Loucy (cell line): ENCODE data around the gene NXPE1.
"Not testable (repeated sequence)": the region's sequence is repeated elsewhere in the genome, so short reads cannot be mapped to it uniquely, and the experiment has no call there.

Source experiments
- H2AFZ ChIP-seq: fragments of 200-600 bp; sonication (generic); 2 replicates; pipeline ENCODE4 v1.6.0; 2016; ENCODE audit warnings: antibody characterized with exemption, mild to moderate bottlenecking, low read length, moderate library complexity
- H3F3A ChIP-seq: fragments of 200-600 bp; 2 replicates; pipeline ENCODE4 v1.6.0; 2016; ENCODE audit warnings: antibody characterized with exemption, low read depth, mild to moderate bottlenecking
- H3K27me3 ChIP-seq: fragments of 200-600 bp; sonication (generic); 2 replicates; pipeline ENCODE4 v1.6.1; 2014; ENCODE audit warnings: low read length, mild to moderate bottlenecking; ENCODE audit not compliant: insufficient read depth, poor library complexity, severe bottlenecking
- H3K36me3 ChIP-seq: fragments of 200-600 bp; sonication (generic); 2 replicates; pipeline ENCODE4 v1.6.1; 2016; ENCODE audit warnings: low read length; ENCODE audit not compliant: insufficient read depth
- H3K4me1 ChIP-seq: fragments of 200-600 bp; sonication (generic); 2 replicates; pipeline ENCODE4 v1.5.1; 2014; ENCODE audit warnings: low read length, mild to moderate bottlenecking; ENCODE audit not compliant: insufficient read depth, poor library complexity, severe bottlenecking
- H3K4me2 ChIP-seq: fragments of 200-600 bp; sonication (generic); 2 replicates; pipeline ENCODE4 v1.6.0; 2014; ENCODE audit warnings: antibody characterized with exemption, low read length, low read depth, mild to moderate bottlenecking; ENCODE audit not compliant: poor library complexity, severe bottlenecking
- H3K4me3 ChIP-seq: fragments of 200-600 bp; sonication (generic); 2 replicates; pipeline ENCODE4 v1.5.1; 2014; ENCODE audit warnings: low read length, mild to moderate bottlenecking, mixed read lengths; ENCODE audit not compliant: poor library complexity, severe bottlenecking
- H3K79me2 ChIP-seq: fragments of 200-600 bp; sonication (generic); 2 replicates; pipeline ENCODE4 v1.6.1; 2014; ENCODE audit warnings: low read length; ENCODE audit not compliant: insufficient read depth
- H3K9ac ChIP-seq: fragments of 200-600 bp; sonication (generic); 2 replicates; pipeline ENCODE4 v1.6.0; 2014; ENCODE audit warnings: mild to moderate bottlenecking, low read depth, low read length, moderate library complexity; ENCODE audit not compliant: poor library complexity, severe bottlenecking
- H3K9me2 ChIP-seq: fragments of 200-600 bp; sonication (generic); replicated peaks from 2 replicates; pipeline ENCODE4 v1.6.1; 2016; ENCODE audit warnings: low read depth, low read length, mixed read lengths
- H3K9me3 ChIP-seq: fragments of 200-600 bp; sonication (generic); 2 replicates; pipeline ENCODE4 v1.6.1; 2014; ENCODE audit warnings: mild to moderate bottlenecking, antibody characterized with exemption, low read length, low read depth; ENCODE audit not compliant: insufficient read depth
- H4K20me1 ChIP-seq: fragments of 200-600 bp; sonication (generic); 2 replicates; pipeline ENCODE4 v1.6.0; 2014; ENCODE audit warnings: antibody characterized with exemption, low read length, mild to moderate bottlenecking; ENCODE audit not compliant: insufficient read depth, poor library complexity, severe bottlenecking
- EZH2phosphoT487 ChIP-seq: fragments of 200-600 bp; IDR thresholded peaks from 2 replicates; pipeline ENCODE4 v1.6.1; 2018; ENCODE audit warnings: antibody characterized with exemption, mild to moderate bottlenecking, moderate library complexity, borderline replicate concordance
- TF ChIP-seq, protein P1 (sequence below): fragments of 200-600 bp; sonication (generic); conservative IDR thresholded peaks from 2 replicates; pipeline ENCODE4 v1.5.1; 2014; ENCODE audit warnings: mild to moderate bottlenecking, antibody characterized with exemption, low read length

Gene NXPE1

DNA sequence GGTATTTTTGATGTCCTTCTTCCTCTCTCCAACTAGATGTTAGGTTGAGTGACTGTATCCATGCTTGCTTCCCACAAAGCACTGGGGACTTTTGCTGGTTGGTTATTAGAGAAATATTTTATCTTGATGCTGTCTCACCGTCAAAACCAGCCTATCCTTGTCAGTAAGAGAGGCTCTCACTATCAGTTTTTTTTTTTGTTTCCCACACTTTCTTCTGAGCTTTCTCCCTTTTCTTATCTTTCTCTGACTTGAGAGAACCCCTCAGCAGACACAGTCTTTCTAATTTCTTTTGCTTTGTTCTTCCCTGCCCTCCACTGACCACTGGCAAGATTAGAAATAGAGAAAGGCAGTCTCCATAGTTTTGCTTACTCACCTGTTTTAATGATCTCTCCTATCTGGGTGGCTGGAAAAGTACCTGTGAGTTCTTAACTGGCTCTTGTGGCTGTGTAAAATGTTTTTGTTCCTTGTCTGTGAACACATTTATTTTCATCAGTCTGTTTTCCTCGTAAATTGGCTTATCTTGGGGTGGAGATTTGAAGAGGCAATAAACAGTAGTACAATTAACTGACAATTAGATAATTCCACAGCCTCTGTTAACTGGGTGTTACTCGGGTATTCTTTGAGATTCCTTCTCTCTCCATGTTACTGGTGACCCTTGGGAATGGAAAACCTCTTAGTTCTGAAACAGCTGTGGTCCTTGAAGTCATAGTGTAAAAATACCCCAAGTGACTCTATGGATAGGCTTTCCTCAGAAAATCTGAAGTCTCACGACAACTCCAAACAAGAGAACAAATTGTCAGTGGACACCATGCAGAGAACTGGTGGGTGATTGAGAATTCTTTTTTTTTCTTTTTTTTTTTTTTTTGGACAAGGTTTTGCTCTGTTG, at the start of gene NXPE1:
TSS of gene NXPE1 (minus strand) at position 457 of the 886 bp plus-strand sequence. CDS start 8,680 bp downstream, outside the sequence.
- Histone ChIP-seq H3K9ac (no peak within 1 kb of the TSS), H3K9me3 (no peaks in the 10 kb centered on the region), H3K36me3 (no peaks in the 10 kb centered on the region), H3K4me2 (no peak within 1 kb of the TSS), H4K20me1 (no peaks in the 10 kb centered on the region), H2AFZ (no peak within 1 kb of the TSS), H3K9me2 (no peaks in the 10 kb centered on the region), H3K4me1 (no peaks in the 10 kb centered on the region), H3K79me2 (no peaks in the 10 kb centered on the region), H3F3A (no peaks in the 10 kb centered on the region), H3K27me3 (no peaks in the 10 kb centered on the region), H3K4me3 (no peak within 1 kb of the TSS)
- no peak for TF ChIP-seq EZH2phosphoT487
- TF ChIP-seq, protein P1, sequence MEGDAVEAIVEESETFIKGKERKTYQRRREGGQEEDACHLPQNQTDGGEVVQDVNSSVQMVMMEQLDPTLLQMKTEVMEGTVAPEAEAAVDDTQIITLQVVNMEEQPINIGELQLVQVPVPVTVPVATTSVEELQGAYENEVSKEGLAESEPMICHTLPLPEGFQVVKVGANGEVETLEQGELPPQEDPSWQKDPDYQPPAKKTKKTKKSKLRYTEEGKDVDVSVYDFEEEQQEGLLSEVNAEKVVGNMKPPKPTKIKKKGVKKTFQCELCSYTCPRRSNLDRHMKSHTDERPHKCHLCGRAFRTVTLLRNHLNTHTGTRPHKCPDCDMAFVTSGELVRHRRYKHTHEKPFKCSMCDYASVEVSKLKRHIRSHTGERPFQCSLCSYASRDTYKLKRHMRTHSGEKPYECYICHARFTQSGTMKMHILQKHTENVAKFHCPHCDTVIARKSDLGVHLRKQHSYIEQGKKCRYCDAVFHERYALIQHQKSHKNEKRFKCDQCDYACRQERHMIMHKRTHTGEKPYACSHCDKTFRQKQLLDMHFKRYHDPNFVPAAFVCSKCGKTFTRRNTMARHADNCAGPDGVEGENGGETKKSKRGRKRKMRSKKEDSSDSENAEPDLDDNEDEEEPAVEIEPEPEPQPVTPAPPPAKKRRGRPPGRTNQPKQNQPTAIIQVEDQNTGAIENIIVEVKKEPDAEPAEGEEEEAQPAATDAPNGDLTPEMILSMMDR = no peak

DNA sequence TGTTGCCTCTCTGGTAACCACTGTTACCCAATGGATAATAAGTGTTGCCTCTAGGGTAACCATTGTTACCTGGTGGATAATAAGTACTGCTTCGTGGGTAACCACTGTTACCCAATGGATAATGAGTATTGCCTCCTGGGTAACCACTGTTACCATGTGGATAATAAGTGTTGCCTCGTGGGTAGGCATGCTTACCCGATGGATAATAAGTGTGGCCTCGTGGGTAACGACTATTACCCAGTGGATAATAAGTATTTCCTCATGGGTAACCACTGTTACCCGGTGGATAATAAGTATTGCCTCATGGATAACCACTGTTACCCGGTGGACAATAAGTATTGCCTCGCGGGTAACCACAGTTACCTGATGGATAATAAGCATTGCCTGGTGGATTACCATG, 49.7 kb upstream of the NXPE1 start:
- H3K4me2 ChIP-seq = no peak overlapping the region
- no peaks in the 10 kb centered on the region for H3K36me3 ChIP-seq
- TF ChIP-seq, protein P1 = no peak
- no peak for TF ChIP-seq EZH2phosphoT487
- no peaks in the 10 kb centered on the region for H4K20me1 ChIP-seq
- H3K79me2 ChIP-seq = no peaks in the 10 kb centered on the region
- H3K9me3 ChIP-seq = peaks cover 24% of the 10 kb centered on the region; the same call in 1 of the 2 replicates
- H3F3A ChIP-seq = no peaks in the 10 kb centered on the region
- H3K4me3 ChIP-seq = no peak overlapping the region
- H3K9ac ChIP-seq = no peak overlapping the region
- H2AFZ ChIP-seq = no peak overlapping the region
- H3K4me1 ChIP-seq = no peaks in the 10 kb centered on the region
- H3K9me2 ChIP-seq = no peaks in the 10 kb centered on the region
- no peaks in the 10 kb centered on the region for H3K27me3 ChIP-seq

DNA sequence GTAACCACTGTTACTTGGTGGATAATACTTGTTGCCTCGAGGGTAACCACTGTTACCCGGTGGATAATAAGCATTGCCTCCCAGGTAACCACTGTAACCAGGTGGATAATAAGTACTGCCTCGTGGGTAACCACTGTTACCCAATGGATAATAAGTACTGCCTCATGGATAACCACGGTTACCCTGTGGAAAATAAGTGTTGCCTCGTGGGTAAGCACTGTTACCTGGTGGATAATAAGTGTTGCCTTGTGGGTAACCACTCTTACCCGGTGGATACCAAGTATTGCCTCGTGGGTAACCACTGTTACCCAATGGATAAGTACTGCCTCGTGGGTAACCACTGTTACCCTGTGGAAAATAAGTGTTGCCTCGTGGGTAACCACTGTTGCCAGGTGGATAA, 48.9 kb upstream of the NXPE1 start:
- not testable (repeated sequence) for H3K4me3 ChIP-seq, H3K27me3 ChIP-seq, H4K20me1 ChIP-seq, H3F3A ChIP-seq, H3K79me2 ChIP-seq, H3K9ac ChIP-seq, H3K4me1 ChIP-seq, H3K9me2 ChIP-seq, H3K4me2 ChIP-seq, H2AFZ ChIP-seq, H3K36me3 ChIP-seq
- H3K9me3 ChIP-seq = peaks cover 19% of the 10 kb centered on the region; the same call in 1 of the 2 replicates
